K562 (cell line): Measurements from ENCODE around the gene ARHGAP9. TPM values are rescaled to one million over a fixed set of nuclear protein-coding genes. Genes with fewer than 3 reads are reported as not detected.

ENCODE experiments used
- AFF4 ChIP-seq: sonication (generic); formaldehyde crosslinking; IDR thresholded peaks from 2 replicates; pipeline ENCODE4 v1.8.0; 2023; ENCODE audit warnings: mild to moderate bottlenecking, missing genetic modification reagents
- CBX2 ChIP-seq: fragments of 200-600 bp; sonication (generic); IDR thresholded peaks from one replicate; pipeline ENCODE4 v1.6.1; 2012; ENCODE audit warnings: mild to moderate bottlenecking, low read length, inconsistent platforms; ENCODE audit not compliant: insufficient read depth, poor library complexity, severe bottlenecking
- CBX8 ChIP-seq: fragments of 200-600 bp; sonication (generic); IDR thresholded peaks from 2 replicates; pipeline ENCODE4 v1.6.1; 2012; ENCODE audit warnings: borderline replicate concordance, mixed run types, low read depth, mild to moderate bottlenecking, moderate library complexity, mixed read lengths, low read length, control low read depth, inconsistent platforms; ENCODE audit not compliant: poor library complexity, severe bottlenecking; ENCODE audit errors: extremely low read depth
- CCNT2 ChIP-seq: IDR thresholded peaks from 2 replicates; pipeline ENCODE4 v1.6.1; 2011; ENCODE audit warnings: borderline replicate concordance, low read depth, mild to moderate bottlenecking, moderate library complexity, mixed read lengths, low read length; ENCODE audit not compliant: insufficient read length; ENCODE audit errors: extremely low read depth
- CHD1 ChIP-seq: fragments of 200-600 bp; sonication (generic); IDR thresholded peaks from one replicate; pipeline ENCODE4 v1.6.1; 2012; ENCODE audit warnings: mild to moderate bottlenecking, moderate library complexity, low read length, inconsistent platforms
- CREB1 ChIP-seq, 2 experiments: sonication (generic) in 1 of 2; formaldehyde crosslinking in 1 of 2; IDR thresholded peaks; 2 replicates each; pipeline versions ENCODE4 v1.6.1 to v1.8.0; 2012 to 2022; ENCODE audit warnings: inconsistent platforms in 1 of 2, mild to moderate bottlenecking in 1 of 2, missing genetic modification reagents in 1 of 2, moderate library complexity in 1 of 2
- ELF1 ChIP-seq: fragments of 200-800 bp; sonication (Bioruptor generic); IDR thresholded peaks from 2 replicates; pipeline ENCODE4 v1.6.1; 2016; ENCODE audit warnings: missing genetic modification characterization, missing compliant biosample characterization
- EP400 ChIP-seq: fragments of 450-650 bp; IDR thresholded peaks from 2 replicates; pipeline ENCODE4 v1.6.1; 2017; ENCODE audit warnings: antibody characterized with exemption, mild to moderate bottlenecking, moderate library complexity
- FIP1L1 ChIP-seq: fragments of 200-400 bp; formaldehyde crosslinking; IDR thresholded peaks from 2 replicates; pipeline ENCODE4 v1.6.1; 2018; ENCODE audit warnings: mild to moderate bottlenecking, low read depth, low read length; ENCODE audit not compliant: poor library complexity, severe bottlenecking
- HNRNPL ChIP-seq: fragments of 200-400 bp; formaldehyde crosslinking; IDR thresholded peaks from 2 replicates; pipeline ENCODE4 v1.6.1; 2017; ENCODE audit warnings: low read depth, mild to moderate bottlenecking, low read length
- HSF4 ChIP-seq: fragments of 250-450 bp; sonication (Bioruptor Pico); IDR thresholded peaks from 2 replicates; pipeline ENCODE4 v2.1.2; 2022; ENCODE audit warnings: mild to moderate bottlenecking, moderate library complexity, borderline replicate concordance
- KHSRP ChIP-seq: fragments of 450-650 bp; IDR thresholded peaks from 2 replicates; pipeline ENCODE4 v1.6.1; 2017
- LCOR ChIP-seq: sonication (generic); formaldehyde crosslinking; IDR thresholded peaks from 2 replicates; pipeline ENCODE4 v1.8.0; 2022; ENCODE audit warnings: mild to moderate bottlenecking, missing genetic modification reagents
- MAFF ChIP-seq: IDR thresholded peaks from 2 replicates; pipeline ENCODE4 v1.6.1; 2012; ENCODE audit warnings: low read length, improper control_type of control experiment
- NBN ChIP-seq: fragments of 450-650 bp; IDR thresholded peaks from 2 replicates; pipeline ENCODE4 v1.6.1; 2016; ENCODE audit warnings: low read depth, mild to moderate bottlenecking
- NRF1 ChIP-seq, 2 experiments: fragments of 450-650 bp; IDR thresholded peaks in 1 of 2; conservative IDR thresholded peaks in 1 of 2; 2 replicates each; pipeline ENCODE4 v1.6.1; 2014; ENCODE audit warnings: mild to moderate bottlenecking in 2 of 2
- STAT6 ChIP-seq: sonication (generic); formaldehyde crosslinking; IDR thresholded peaks from 2 replicates; pipeline ENCODE4 v1.8.1; 2023; ENCODE audit warnings: mild to moderate bottlenecking, missing genetic modification reagents
- ZNF324 ChIP-seq: fragments of 250-450 bp; sonication (Bioruptor Pico); IDR thresholded peaks from 2 replicates; pipeline ENCODE4 v1.4.0; 2020; ENCODE audit warnings: mild to moderate bottlenecking
- ZNF354B ChIP-seq: fragments of 250-450 bp; sonication (Bioruptor Pico); IDR thresholded peaks from 2 replicates; pipeline ENCODE4 v1.4.0; 2020
- ZNF511 ChIP-seq: sonication (generic); formaldehyde crosslinking; IDR thresholded peaks from 2 replicates; pipeline ENCODE4 v1.8.0; 2022; ENCODE audit warnings: mild to moderate bottlenecking, missing genetic modification reagents
- polyA plus RNA-seq, 8 experiments: library from polyadenylated mRNA; depleted of rRNA in 4 of 8; stranded (reverse) in 5 of 8; unstranded in 3 of 8; fragments of >200 nt; fragmentation: Nextera tagmentation in 2 of 8; fragmentation: Illumina TruSeq in 1 of 8; extraction: Ambion mirVana in 2 of 8; extraction: Trizol in 1 of 8; gene quantifications; 2 replicates each; pipeline versions ENCODE4 v1.2.1 to v1.2.3, GENCODE V29; 2011 to 2014; ENCODE audit warnings: inconsistent platforms in 1 of 8, missing spikeins in 1 of 8
- total RNA-seq, 7 experiments: library from RNA; depleted of rRNA in 6 of 7; stranded (reverse); fragments of >200 nt in 6 of 7; fragmentation: Illumina TruSeq in 2 of 7; extraction: Trizol in 2 of 7; gene quantifications; 2 replicates each; pipeline versions ENCODE4 v1.2.1 to v1.2.3, GENCODE V29; 2011 to 2021; ENCODE audit warnings: low replicate concordance in 1 of 7

ARHGAP9 gene
- total and polyA plus RNA-seq, 9 of the 15 experiments (the other 6 are each of a cell fraction or from before 2014, with no cell fraction given), result 1.5 to 10.2 (median 5.1) TPM

DNA sequence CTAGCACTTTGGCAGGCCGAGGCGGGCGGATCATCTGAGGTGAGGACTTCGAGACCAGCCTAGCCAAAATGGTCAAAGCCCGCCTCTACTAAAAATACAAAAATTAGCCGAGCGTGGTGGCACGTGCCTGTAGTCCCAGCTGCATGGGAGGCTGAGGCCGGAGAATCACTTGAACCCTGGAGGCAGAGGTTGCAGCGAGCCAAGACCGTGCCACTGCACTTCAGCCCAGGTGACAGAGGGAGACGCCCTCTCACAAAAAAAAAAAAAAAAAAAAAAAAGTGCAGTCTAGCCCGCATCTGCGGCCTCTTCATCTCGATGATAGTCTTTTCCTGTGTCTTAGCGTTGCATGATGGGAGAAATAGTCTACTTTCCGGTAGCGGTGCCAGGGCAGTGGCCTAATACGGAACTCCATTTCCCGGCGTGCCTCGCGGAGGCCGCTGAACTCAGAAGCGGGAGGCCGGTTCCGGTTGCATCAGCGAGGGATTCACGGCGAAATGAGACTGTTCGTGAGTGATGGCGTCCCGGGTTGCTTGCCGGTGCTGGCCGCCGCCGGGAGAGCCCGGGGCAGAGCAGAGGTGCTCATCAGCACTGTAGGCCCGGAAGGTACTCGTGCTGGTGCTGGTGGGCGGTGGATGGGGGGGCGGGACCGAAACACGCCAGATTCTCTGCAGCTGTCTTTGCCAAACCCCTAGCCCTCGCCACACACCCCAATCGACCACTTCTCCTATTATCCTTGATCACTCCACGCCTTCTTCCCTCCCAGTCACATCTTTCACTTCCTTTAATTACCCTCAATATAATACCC is 8.1 kb upstream of the ARHGAP9 start, which contains the start of gene MARS1 (continued):
- peak; percentile 92 for TF ChIP-seq ELF1
- no peak for TF ChIP-seq CHD1
- TF ChIP-seq CBX8, result no peak
- no peak for TF ChIP-seq KHSRP
- TF ChIP-seq STAT6, result no peak
- TF ChIP-seq FIP1L1, result peak; percentile 48
- TF ChIP-seq AFF4 (CRISPR knock-in tag), result peak; percentile 69; the same call in 1 of the 2 replicates
- TF ChIP-seq HSF4 (CRISPR knock-in tag), result no peak
- no peak for TF ChIP-seq CBX2
- TF ChIP-seq MAFF, result no peak
- TF ChIP-seq LCOR (CRISPR knock-in tag), result no peak; the same call in 1 of the 2 replicates
- TF ChIP-seq CCNT2, result no peak
- peak in 1 of 2 experiments; percentile 40; a peak in 1 of 4 replicates for TF ChIP-seq NRF1 (conservative IDR thresholded peaks at IDR 0.05 in 1 of 2, IDR thresholded peaks at IDR 0.05 in 1 of 2)
- TF ChIP-seq ZNF511 (CRISPR knock-in tag), result peak; percentile 73; the same call in 1 of the 2 replicates
- peak; percentile 56; the same call in 1 of the 2 replicates for TF ChIP-seq CREB1 (IDR thresholded peaks at IDR 0.05)
- peak; percentile 57; the same call in 1 of the 2 replicates for TF ChIP-seq CREB1 (CRISPR knock-in tag; IDR thresholded peaks at IDR 0.05)
- no peak for TF ChIP-seq ZNF354B
- TF ChIP-seq ZNF324 (CRISPR knock-in tag), result no peak
- TF ChIP-seq HNRNPL, result no peak
- TF ChIP-seq EP400, result peak; percentile 100
- TF ChIP-seq NBN, result 0 out of 2 replicates have a peak, but pooled peaks have one; percentile 15
